NCI-H748 (cell line): ENCODE data around the gene PCNX4.

Experiments
- DNase-seq: peaks from one replicate; lab custom pipeline; 2025; ENCODE audit not compliant: unreplicated experiment; lab: John Stamatoyannopoulos, UW

PCNX4 gene

GRCh38 chr14:60204843-60205774, 113.4 kb downstream of the PCNX4 start:
- peak; percentile 20 for DNase-seq

GRCh38 chr14:60206249-60206670, 114.5 kb downstream of the PCNX4 start:
- no peak for DNase-seq

- DNase-seq, result no peak
These were observed 115.3 kb downstream of the PCNX4 start for GRCh38 chr14:60206837-60207533.

- DNase-seq, result no peak
These were observed 119.0 kb downstream of the PCNX4 start for GRCh38 chr14:60210703-60211102.

- DNase-seq, result peak; percentile 82
These were observed 119.4 kb downstream of the PCNX4 start for GRCh38 chr14:60211153-60211552.

GRCh38 chr14:60212503-60213371, 121.0 kb downstream of the PCNX4 start:
- no peak for DNase-seq

- no peak for DNase-seq
These were observed 122.3 kb downstream of the PCNX4 start for GRCh38 chr14:60214003-60214402.

- DNase-seq, result no peak
These were observed 122.8 kb downstream of the PCNX4 start for GRCh38 chr14:60214415-60215126.

GRCh38 chr14:60215127-60215444, 123.4 kb downstream of the PCNX4 start:
- DNase-seq, result no peak

- DNase-seq, result no peak
These were observed 124.0 kb downstream of the PCNX4 start for GRCh38 chr14:60215520-60216420.

- DNase-seq, result no peak
These were observed 126.0 kb downstream of the PCNX4 start for GRCh38 chr14:60217713-60218112.
